ENCODE data around the gene PRKG1.

DNA sequence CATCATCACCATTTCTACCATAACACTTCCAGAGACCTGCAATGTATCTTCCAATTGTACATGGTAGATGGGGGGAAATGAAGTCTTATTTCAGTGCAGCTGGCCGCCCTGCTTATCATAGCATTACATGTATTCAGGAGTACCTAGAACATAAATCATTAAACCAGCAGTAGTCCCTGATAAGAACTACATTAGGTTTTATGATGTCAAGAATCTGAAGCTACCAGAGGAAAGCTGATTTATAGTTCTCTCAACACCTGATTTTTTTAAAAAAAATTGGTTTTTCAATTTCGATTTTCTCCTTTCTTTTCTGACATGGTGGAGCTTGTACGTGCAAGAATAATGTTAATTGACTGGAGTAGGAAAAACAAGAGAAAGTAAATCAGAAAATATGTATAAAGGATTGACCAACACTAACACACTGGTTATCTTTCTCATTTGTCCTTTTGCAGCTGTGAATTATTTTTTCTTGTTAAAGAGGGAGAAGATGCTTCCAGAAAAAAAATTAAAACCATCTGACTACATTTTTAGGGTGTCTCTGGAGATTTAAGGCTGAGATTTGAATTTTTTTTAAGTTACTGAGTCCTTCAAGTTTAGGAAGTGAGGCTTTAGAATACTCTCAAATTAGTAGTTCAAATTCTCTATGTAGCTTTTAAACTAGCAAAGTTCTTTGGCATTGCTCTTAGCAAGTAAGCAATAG, 566.0 kb downstream of the PRKG1 start:
- TF ChIP-seq, protein P1, sequence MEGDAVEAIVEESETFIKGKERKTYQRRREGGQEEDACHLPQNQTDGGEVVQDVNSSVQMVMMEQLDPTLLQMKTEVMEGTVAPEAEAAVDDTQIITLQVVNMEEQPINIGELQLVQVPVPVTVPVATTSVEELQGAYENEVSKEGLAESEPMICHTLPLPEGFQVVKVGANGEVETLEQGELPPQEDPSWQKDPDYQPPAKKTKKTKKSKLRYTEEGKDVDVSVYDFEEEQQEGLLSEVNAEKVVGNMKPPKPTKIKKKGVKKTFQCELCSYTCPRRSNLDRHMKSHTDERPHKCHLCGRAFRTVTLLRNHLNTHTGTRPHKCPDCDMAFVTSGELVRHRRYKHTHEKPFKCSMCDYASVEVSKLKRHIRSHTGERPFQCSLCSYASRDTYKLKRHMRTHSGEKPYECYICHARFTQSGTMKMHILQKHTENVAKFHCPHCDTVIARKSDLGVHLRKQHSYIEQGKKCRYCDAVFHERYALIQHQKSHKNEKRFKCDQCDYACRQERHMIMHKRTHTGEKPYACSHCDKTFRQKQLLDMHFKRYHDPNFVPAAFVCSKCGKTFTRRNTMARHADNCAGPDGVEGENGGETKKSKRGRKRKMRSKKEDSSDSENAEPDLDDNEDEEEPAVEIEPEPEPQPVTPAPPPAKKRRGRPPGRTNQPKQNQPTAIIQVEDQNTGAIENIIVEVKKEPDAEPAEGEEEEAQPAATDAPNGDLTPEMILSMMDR (optimal IDR thresholded peaks at IDR 0.05 in 1 of 3, IDR thresholded peaks at IDR 0.05 in 1 of 3, conservative IDR thresholded peaks at IDR 0.05 in 1 of 3; ENCODE audit: extremely low read depth in 1 of 3, insufficient read depth in 2 of 3, low read length in 3 of 3), result no peak
- TF ChIP-seq EZH2 (IDR thresholded peaks at IDR 0.05; ENCODE audit: low read length), result no peak

All from keratinocyte (primary cell).